Spinal cord (tissue), 10 donors: Measurements from ENCODE around the gene SEMA5A. TPM values are rescaled to one million over a fixed set of nuclear protein-coding genes. Genes with fewer than 3 reads are reported as not detected.

Experiments
- DNase-seq, 6 donors: peaks; one replicate each; pipeline versions ENCODE4 v3.0.0 to v3.0.0-alpha.2; 2013 to 2015; ENCODE audit warnings: low spot score in 6 of 6, low read depth in 4 of 6
- H3K27ac ChIP-seq: one replicate; pipeline ENCODE4 v1.5.1; 2013; ENCODE audit warnings: low read depth, low read length, control low read depth
- H3K27me3 ChIP-seq: one replicate; pipeline ENCODE4 v1.6.1; 2013; ENCODE audit warnings: low read length; ENCODE audit not compliant: control insufficient read depth, insufficient read depth
- H3K36me3 ChIP-seq: one replicate; pipeline ENCODE4 v1.6.1; 2013; ENCODE audit warnings: low read length; ENCODE audit not compliant: control insufficient read depth, insufficient read depth
- H3K4me1 ChIP-seq: one replicate; pipeline ENCODE4 v1.6.1; 2013; ENCODE audit warnings: low read length; ENCODE audit not compliant: control insufficient read depth, insufficient read depth
- H3K4me3 ChIP-seq: one replicate; pipeline ENCODE4 v1.5.1; 2013; ENCODE audit warnings: low read depth, low read length, control low read depth
- H3K9me3 ChIP-seq: one replicate; pipeline ENCODE4 v1.6.1; 2013; ENCODE audit warnings: low read length; ENCODE audit not compliant: control insufficient read depth, insufficient read depth
- WGBS: methylation state at CpG from one replicate; pipeline ENCODE4 v1.1.5; 2013; ENCODE audit warnings: missing lambda C conversion rate; ENCODE audit not compliant: insufficient coverage; 5-methylcytosine and 5-hydroxymethylcytosine counted together
- polyA plus RNA-seq, 2 donors: library from polyadenylated mRNA; unstranded; fragments of 120-200 nt; gene quantifications; one replicate each; pipeline ENCODE4 v1.2.1, GENCODE V29; 2013; ENCODE audit not compliant: insufficient read length in 2 of 2
- total RNA-seq, 2 donors: library from RNA; depleted of rRNA in 1 of 2; stranded (reverse); fragments of 120-200 nt in 1 of 2; fragments of >200 nt in 1 of 2; gene quantifications; one replicate each; pipeline versions ENCODE4 v1.2.3 to v1.2.4, GENCODE V29; 2013 to 2014
- donor health status: healthy.

SEMA5A gene
- total and polyA plus RNA-seq, 4 donors = 35.2 to 70.7 (median 59.3) TPM

- Histone ChIP-seq H3K36me3 (no peaks in the 10 kb centered on the region), H3K4me1 (peaks cover 4% of the 10 kb centered on the region), H3K4me3 (no peak overlapping the region), H3K27ac (no peak overlapping the region), H3K9me3 (no peaks in the 10 kb centered on the region), H3K27me3 (no peaks in the 10 kb centered on the region)
- peak in 1 of 6 donors; percentile 37 for DNase-seq
- 100% methylated on average over 1 of the region's 4 CpGs for WGBS
Observed at GRCh38 chr5:9072701-9073100, 473.2 kb downstream of the SEMA5A start.

GRCh38 chr5:9071524-9071923 lies 474.4 kb downstream of the SEMA5A start:
- Histone ChIP-seq H3K27ac (no peak overlapping the region), H3K4me3 (no peak overlapping the region)
- DNase-seq = no peak

GRCh38 chr5:9071074-9071473 lies 474.8 kb downstream of the SEMA5A start:
- H3K27ac ChIP-seq = no peak overlapping the region
- no peaks in the 10 kb centered on the region for H3K9me3 ChIP-seq
- H3K36me3 ChIP-seq = no peaks in the 10 kb centered on the region
- peaks cover 4% of the 10 kb centered on the region for H3K4me1 ChIP-seq
- 34% methylated on average over 2 of the region's 3 CpGs for WGBS
- H3K4me3 ChIP-seq = no peak overlapping the region
- H3K27me3 ChIP-seq = no peaks in the 10 kb centered on the region
- DNase-seq = peak in 2 of 6 donors; percentile 50 to 70

More at GRCh38 chr5:9071524-9071923, 474.4 kb downstream of the SEMA5A start:
- H3K36me3 ChIP-seq = no peaks in the 10 kb centered on the region
- H3K4me1 ChIP-seq = peaks cover 4% of the 10 kb centered on the region
- H3K9me3 ChIP-seq = no peaks in the 10 kb centered on the region
- no peaks in the 10 kb centered on the region for H3K27me3 ChIP-seq

GRCh38 chr5:9069650-9070049 lies 476.2 kb downstream of the SEMA5A start:
- Histone ChIP-seq H3K27ac (no peak overlapping the region), H3K36me3 (no peaks in the 10 kb centered on the region), H3K27me3 (no peaks in the 10 kb centered on the region), H3K4me3 (no peak overlapping the region), H3K4me1 (peaks cover 8% of the 10 kb centered on the region), H3K9me3 (no peaks in the 10 kb centered on the region)
- peak in 1 of 6 donors; percentile 73 for DNase-seq
- WGBS = 78% methylated on average over 3 of the region's 6 CpGs

GRCh38 chr5:9067154-9067553 lies 478.7 kb downstream of the SEMA5A start:
- no peak for DNase-seq
- Histone ChIP-seq H3K4me3 (no peak overlapping the region), H3K27ac (no peak overlapping the region), H3K9me3 (no peaks in the 10 kb centered on the region), H3K4me1 (peaks cover 8% of the 10 kb centered on the region), H3K36me3 (peaks cover 8% of the 10 kb centered on the region), H3K27me3 (no peaks in the 10 kb centered on the region)
- no CpG with 5 or more reads among the region's 2 CpGs for WGBS

GRCh38 chr5:9066349-9066748 lies 479.5 kb downstream of the SEMA5A start:
- Histone ChIP-seq H3K27ac (no peak overlapping the region), H3K4me1 (peaks cover 8% of the 10 kb centered on the region), H3K4me3 (no peak overlapping the region), H3K36me3 (peaks cover 16% of the 10 kb centered on the region), H3K9me3 (no peaks in the 10 kb centered on the region), H3K27me3 (no peaks in the 10 kb centered on the region)
- WGBS = 81% methylated on average over 14 of the region's 17 CpGs
- DNase-seq = no peak

GRCh38 chr5:9063615-9064245 lies 482.1 kb downstream of the SEMA5A start:
- WGBS = 80% methylated on average over 1 of the region's 3 CpGs

GRCh38 chr5:9062873-9063272 lies 483.0 kb downstream of the SEMA5A start:
- 96% methylated on average over 10 of the region's 11 CpGs for WGBS
- DNase-seq = no peak
- H3K36me3 ChIP-seq = peaks cover 17% of the 10 kb centered on the region

More at GRCh38 chr5:9063615-9064245, 482.1 kb downstream of the SEMA5A start:
- Histone ChIP-seq H3K27ac (no peak overlapping the region), H3K4me1 (peaks cover 10% of the 10 kb centered on the region), H3K27me3 (no peaks in the 10 kb centered on the region), H3K9me3 (no peaks in the 10 kb centered on the region), H3K4me3 (no peak overlapping the region), H3K36me3 (peaks cover 17% of the 10 kb centered on the region)
- no peak for DNase-seq

GRCh38 chr5:9059920-9060691 lies 485.8 kb downstream of the SEMA5A start:
- peak in 1 of 6 donors; percentile 38 for DNase-seq
- no peak overlapping the region for H3K4me3 ChIP-seq
- H3K27me3 ChIP-seq = no peaks in the 10 kb centered on the region
- no peak overlapping the region for H3K27ac ChIP-seq
- no peaks in the 10 kb centered on the region for H3K9me3 ChIP-seq
- H3K36me3 ChIP-seq = peaks cover 17% of the 10 kb centered on the region
- peaks cover 8% of the 10 kb centered on the region for H3K4me1 ChIP-seq
- WGBS = 63% methylated on average over 4 of the region's 5 CpGs

More at GRCh38 chr5:9062873-9063272, 483.0 kb downstream of the SEMA5A start:
- H3K4me3 ChIP-seq = no peak overlapping the region
- H3K27me3 ChIP-seq = no peaks in the 10 kb centered on the region
- H3K4me1 ChIP-seq = peaks cover 10% of the 10 kb centered on the region
- no peaks in the 10 kb centered on the region for H3K9me3 ChIP-seq
- H3K27ac ChIP-seq = no peak overlapping the region

GRCh38 chr5:9058666-9059065 lies 487.2 kb downstream of the SEMA5A start:
- no peak overlapping the region for H3K27ac ChIP-seq
- WGBS = 83% methylated on average over 1 of the region's 1 CpG

More at GRCh38 chr5:9058666-9059065, 487.2 kb downstream of the SEMA5A start:
- H3K4me3 ChIP-seq = no peak overlapping the region
- no peak for DNase-seq
- H3K27me3 ChIP-seq = no peaks in the 10 kb centered on the region
- H3K9me3 ChIP-seq = no peaks in the 10 kb centered on the region
- H3K4me1 ChIP-seq = peaks cover 6% of the 10 kb centered on the region
- peaks cover 19% of the 10 kb centered on the region for H3K36me3 ChIP-seq
